HG03045 (cell line): ENCODE measurements around the gene FBXL14.
A peak's percentile ranks its signal among the peaks of the same experiment; 100 is the strongest.

Experiments
- ATAC-seq: cut with Tn5 transposase; IDR thresholded peaks from one replicate; pipeline ENCODE4 v1.9.1; 2021; ENCODE audit warnings: mild to moderate bottlenecking, moderate library complexity; ENCODE audit not compliant: unreplicated experiment

Gene FBXL14

GRCh38 chr12:1595026-1595561 lies 713 bp upstream of the FBXL14 start:
- no peak for ATAC-seq

GRCh38 chr12:1594006-1594260 lies 448 bp downstream of the FBXL14 start:
- ATAC-seq = peak; percentile 51

DNA sequence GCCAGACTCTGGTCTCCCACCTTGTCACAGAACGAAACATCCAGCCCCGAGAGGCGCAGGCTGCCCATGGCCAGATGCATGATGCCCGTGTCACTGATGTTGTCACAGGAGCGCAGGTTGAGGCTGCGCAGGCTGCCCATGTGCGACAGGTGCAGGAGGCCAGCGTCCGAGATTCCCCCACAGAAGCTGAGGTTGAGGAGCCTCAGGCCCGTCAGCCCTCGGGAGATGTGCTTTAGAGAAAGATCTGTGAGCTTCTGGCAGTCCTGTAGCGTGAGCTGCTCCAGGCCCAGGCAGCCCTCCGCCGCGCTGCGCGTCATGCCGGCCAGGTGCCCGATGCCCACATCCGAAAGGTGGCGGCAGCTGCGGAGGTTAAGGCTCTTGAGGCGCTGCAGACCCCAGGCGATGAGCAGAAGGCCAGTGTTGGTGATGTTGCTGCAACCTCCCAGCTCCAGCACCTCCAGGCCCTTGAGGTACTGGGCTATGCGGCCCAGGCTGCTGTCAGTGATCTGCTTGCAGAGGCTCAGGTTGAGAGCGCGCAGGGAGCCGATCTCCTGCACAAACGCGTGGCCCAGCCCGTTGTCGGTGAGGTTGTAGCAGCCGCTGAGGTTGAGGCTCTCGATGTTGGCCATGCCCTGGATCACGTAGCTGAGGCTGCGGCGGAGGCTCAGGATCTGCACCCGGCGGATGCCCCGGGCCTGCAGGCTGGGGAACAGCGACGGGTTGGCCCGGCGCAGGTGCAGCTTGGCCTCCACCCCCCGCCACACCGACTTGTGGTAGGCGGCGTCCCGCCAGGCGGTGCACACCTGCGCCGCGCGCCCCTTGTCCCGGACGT lies 991 bp downstream of the FBXL14 start:
- peak; percentile 30 for ATAC-seq

- ATAC-seq = no peak
Measured at GRCh38 chr12:1592444-1593173, 1.8 kb downstream of the FBXL14 start.

GRCh38 chr12:1591543-1591942 lies 2.8 kb downstream of the FBXL14 start:
- no peak for ATAC-seq

GRCh38 chr12:1591034-1591433 lies 3.3 kb downstream of the FBXL14 start:
- no peak for ATAC-seq

- ATAC-seq = no peak
Measured at GRCh38 chr12:1590221-1590979, 4.0 kb downstream of the FBXL14 start.

DNA sequence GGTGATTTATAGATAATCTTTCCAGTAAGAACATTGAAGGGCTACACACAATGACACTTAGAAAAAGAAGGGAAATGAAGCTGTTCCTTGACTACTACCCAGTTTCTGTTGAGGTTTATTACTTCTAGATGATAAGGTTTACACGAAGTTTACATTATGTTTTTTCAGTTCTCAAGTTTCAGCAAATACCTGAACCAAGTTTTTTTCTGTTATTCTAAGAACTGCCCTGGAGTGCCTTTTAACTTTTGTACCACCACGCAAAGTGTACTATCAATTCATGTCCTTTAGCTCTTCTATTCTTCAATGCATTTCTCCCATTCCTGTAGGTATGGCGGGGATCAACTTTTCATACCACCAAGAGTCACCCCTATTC lies 5.8 kb downstream of the FBXL14 start:
- no peak for ATAC-seq

DNA sequence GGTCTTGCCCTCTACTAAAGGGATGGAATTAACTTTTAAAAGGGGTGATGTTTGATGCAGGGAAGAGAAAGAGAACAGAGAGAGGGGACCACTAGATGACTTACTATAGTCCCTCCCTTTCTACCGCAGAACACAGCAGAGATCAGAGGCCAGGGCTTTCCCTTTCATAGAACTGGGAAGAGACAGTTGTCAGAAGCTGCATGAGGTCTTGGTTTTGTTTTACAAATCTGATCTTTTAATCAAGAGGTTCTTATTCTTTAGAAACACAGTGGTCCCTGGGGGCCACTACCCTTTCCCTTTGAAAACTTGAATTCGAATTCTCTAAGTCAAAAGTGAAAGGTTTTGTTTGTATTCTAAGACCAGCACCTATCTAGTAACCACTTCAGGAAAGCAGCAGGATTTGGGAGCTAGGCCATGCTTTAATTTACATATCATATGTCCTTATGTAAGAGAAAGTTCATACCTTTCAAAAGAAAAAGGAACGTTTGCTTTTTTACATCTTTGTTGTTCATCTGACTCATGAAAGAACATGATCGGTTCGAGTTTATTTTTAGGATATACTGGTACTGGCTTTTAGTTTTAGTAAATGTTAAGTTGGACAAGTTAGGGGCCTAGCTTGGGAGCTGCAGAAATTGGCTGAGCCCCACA lies 6.3 kb downstream of the FBXL14 start:
- ATAC-seq = no peak

- no peak for ATAC-seq
Measured at GRCh38 chr12:1584326-1584725, 10.1 kb downstream of the FBXL14 start.

DNA sequence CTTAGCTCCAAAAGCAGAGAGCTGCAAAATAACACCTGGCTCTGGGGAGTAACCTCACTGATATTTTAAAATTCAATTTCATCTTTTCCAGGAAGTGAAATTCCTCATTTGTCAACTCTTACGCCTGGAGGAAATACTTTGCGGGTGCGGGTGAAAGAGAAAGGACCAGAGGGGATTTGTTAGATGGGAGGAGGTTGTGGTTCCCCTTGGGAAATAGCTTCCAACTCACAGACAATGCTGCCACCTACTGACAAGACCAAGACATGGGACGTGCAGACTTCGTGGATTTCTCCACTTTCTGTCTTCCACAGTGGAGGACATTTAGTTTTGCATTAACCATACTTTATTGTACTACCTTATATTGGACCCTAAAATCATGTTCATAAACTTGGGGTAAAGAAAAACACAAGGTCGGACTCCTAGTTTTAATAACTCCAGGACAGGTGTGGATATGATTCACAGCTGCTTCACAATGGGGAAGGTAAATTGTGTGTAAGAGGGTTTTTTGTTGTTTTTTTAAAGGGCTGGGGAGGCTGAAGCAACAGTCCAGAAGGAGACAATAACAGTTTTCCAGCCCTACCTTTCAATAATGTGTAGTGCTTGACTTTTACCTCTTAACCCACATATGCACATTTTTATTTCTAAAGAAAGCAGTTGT lies 10.8 kb downstream of the FBXL14 start:
- no peak for ATAC-seq

- no peak for ATAC-seq
Measured at GRCh38 chr12:1582709-1583050, 11.7 kb downstream of the FBXL14 start.

- ATAC-seq = no peak
Measured at GRCh38 chr12:1581973-1582708, 12.2 kb downstream of the FBXL14 start.

GRCh38 chr12:1580526-1580925 lies 13.9 kb downstream of the FBXL14 start:
- ATAC-seq = no peak

DNA sequence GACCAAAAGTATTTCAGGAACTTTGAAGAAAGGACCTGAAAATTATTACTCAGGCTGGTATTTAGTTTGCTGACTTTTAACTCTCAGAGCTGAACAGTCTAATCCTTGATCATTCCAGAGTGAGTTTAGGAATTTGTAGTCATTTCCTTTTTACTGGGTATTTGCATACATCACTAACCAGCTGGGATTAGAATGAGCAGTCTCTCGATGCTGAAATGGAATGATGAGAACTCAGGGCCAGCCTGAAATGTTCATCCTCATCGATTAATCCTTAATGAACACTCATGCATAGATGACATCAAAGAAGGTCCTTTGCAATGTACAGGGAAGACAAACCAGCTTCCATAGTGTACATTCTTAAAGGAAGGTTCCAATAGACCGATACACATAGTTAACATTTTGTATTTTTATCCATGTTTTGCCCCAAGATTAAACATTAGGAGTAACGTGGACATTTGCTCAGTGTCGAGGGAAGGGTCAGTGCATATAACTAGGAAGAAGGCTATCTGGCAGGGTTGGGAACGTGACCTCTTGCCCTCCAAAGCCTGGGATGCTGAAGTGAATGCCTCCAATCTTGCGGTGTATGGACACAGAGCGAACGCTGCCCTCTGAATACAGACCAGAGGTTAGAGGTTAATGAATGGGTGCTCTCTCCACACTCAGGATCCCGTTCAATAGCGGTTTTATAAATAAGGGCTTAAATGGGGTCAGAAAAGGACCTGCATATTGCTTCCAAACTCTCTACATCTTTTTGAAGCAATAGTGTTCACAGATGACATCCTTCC lies 14.5 kb downstream of the FBXL14 start:
- ATAC-seq = no peak

DNA sequence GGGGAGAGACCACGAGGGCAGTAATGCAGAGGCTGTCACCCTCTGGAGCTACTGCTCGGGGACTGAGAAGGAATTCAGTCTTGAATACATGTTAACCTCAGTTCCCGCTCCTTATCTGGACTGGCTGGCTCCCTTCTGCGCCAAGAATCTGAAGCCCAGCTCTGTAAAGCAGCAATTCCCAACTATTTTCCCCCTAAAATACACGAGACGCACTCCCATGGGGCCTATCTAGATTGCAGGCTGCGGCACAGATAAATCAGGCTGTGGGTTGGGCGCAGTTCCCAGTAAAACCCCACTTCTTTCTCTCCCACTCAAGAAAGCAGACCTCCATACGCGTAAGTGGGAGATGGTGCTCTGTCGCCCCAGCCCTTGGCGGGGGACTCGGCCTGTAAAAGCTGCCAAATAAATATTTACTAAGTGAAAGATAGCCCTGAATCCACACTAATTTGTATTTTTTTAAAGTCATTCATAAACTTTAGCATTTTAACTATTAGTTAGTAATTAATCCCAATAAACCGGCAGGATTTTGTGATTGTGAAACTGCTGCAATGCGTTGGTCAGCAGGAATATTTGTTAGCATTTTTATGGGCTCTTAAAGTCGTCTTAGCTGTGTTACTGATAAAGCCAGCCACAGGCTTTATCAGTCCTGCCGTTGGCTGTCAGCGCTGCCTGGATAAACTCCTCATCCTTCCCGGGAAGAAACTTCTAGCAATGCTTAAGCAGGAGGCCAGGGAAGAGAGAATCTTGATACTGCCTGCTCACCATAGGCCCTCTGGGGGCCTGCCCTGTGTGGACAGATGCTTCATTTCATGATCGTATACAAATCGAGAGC lies 17.8 kb downstream of the FBXL14 start:
- ATAC-seq = no peak

DNA sequence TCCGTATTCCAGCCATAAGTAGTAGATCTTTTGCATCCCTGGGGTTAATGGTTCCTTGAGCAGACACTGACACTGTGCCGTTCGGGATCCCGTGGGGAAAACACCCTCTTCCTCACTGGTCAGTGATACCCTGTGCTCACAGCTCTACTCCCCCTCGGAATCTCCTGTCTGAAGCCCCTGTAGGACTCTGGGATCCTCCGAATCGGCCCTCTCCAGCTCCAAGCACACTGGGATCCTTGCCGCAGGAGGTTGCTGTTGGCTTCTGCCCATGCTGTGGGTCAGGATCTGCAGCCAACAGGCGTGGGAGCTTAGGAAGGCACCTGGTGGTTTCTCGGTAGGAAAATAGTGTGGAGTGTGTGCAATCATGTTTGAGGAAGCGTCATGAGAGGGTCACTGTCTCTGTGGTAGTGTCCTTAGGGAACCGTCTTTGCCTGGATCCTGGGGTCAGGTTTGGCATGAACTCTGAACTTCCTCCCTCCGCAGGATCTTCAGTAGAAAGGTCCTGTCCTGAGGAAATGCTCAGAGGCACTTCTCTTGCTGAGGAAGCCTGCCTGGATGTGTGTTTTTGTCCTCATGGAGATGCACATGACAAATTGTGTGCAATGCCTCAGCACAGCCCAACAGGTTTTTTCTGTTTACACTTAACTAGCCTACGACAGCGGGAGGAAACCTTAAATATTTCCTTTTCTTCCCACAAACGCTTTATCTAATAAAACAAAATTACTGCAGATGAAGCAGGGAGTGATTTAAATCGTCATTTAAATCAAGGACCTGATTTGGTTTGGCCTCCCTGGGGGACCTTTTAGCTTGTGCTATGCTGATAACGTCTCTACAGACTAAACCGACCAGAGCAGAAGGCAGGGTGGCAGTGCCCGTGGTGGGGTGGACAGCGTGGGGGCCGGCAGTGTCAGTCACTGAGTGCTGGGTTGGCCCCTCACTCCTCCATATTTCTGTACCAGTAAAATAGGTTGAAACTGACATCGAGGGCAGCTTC lies 18.7 kb downstream of the FBXL14 start:
- ATAC-seq = no peak
